B cell (primary cell): ENCODE results near the gene TEDDM1. TPM values are rescaled to one million over a fixed set of nuclear protein-coding genes. Genes with fewer than 3 reads are reported as not detected.

Experiments
- ATAC-seq: fragments of 200-7000 bp; cut with Tn5 transposase; one replicate; pipeline ENCODE4 v1.10.0; 2021; ENCODE audit warnings: low read depth, mild to moderate bottlenecking, moderate number of reproducible peaks, moderate library complexity
- CTCF ChIA-PET: fragments of 350-600 bp; sonication (Branson Sonifier 250); formaldehyde crosslinking; loops from one replicate; lab custom pipeline; 2021; ENCODE audit warnings: antibody characterized with exemption, inconsistent platforms; lab: Charles Lee
- POLR2A ChIA-PET: fragments of 350-600 bp; sonication (Branson Sonifier 250); formaldehyde crosslinking; loops from one replicate; lab custom pipeline; 2021; ENCODE audit warnings: antibody characterized with exemption; lab: Charles Lee
- DNase-seq: peaks from one replicate; pipeline ENCODE4 v3.0.0; 2013
- H2AFZ ChIP-seq: 2 replicates; pipeline ENCODE4 v1.6.1; 2012; ENCODE audit warnings: mild to moderate bottlenecking, low read depth, low read length; ENCODE audit not compliant: insufficient read depth, poor library complexity, severe bottlenecking
- H3K27ac ChIP-seq, 2 donors: 1 replicate in 1 of 2; 2 replicates in 1 of 2; pipeline ENCODE4 v1.5.1; 2012 to 2013; ENCODE audit warnings: low read length in 2 of 2, mild to moderate bottlenecking in 2 of 2, moderate library complexity in 1 of 2
- H3K27me3 ChIP-seq, 4 experiments: fragments of 200-600 bp in 1 of 4; sonication (generic) in 1 of 4; replicated peaks in 1 of 4; 1 replicate in 2 of 4; 2 replicates in 2 of 4; pipeline versions ENCODE4 v1.6.1 to v1.7.0; 2013 to 2016; ENCODE audit warnings: low read length in 3 of 4, mild to moderate bottlenecking in 2 of 4, mixed read lengths in 1 of 4, moderate library complexity in 1 of 4; ENCODE audit not compliant: insufficient read depth in 4 of 4, control insufficient read depth in 3 of 4; ENCODE audit errors: control extremely low read depth in 1 of 4
- H3K36me3 ChIP-seq, 2 experiments: replicated peaks in 1 of 2; 1 replicate in 1 of 2; 2 replicates in 1 of 2; pipeline versions ENCODE4 v1.6.1 to v1.7.1; 2013; ENCODE audit warnings: low read length in 1 of 2; ENCODE audit not compliant: insufficient read depth in 2 of 2, control insufficient read depth in 1 of 2; ENCODE audit errors: control extremely low read depth in 1 of 2, extremely low read depth in 1 of 2
- H3K4me1 ChIP-seq, 2 donors: fragments of 200-600 bp in 1 of 2; sonication (generic) in 1 of 2; 1 replicate in 1 of 2; 2 replicates in 1 of 2; pipeline versions ENCODE4 v1.5.1 to v1.6.1; 2013 to 2017; ENCODE audit warnings: low read length in 2 of 2; ENCODE audit not compliant: control insufficient read depth in 2 of 2, insufficient read depth in 2 of 2
- H3K4me2 ChIP-seq: replicated peaks from 2 replicates; pipeline ENCODE3; 2012; ENCODE audit warnings: mild to moderate bottlenecking, low read depth, low read length; ENCODE audit not compliant: poor library complexity, severe bottlenecking
- H3K4me3 ChIP-seq, 5 experiments: fragments of 200-600 bp in 1 of 5; sonication (generic) in 1 of 5; 1 replicate in 3 of 5; 2 replicates in 2 of 5; pipeline versions ENCODE4 v1.5.1 to v1.7.0; 2011 to 2016; ENCODE audit warnings: low read length in 4 of 5, mild to moderate bottlenecking in 4 of 5, low read depth in 2 of 5, control low read depth in 1 of 5, moderate library complexity in 1 of 5; ENCODE audit not compliant: insufficient read depth in 1 of 5; ENCODE audit errors: control extremely low read depth in 1 of 5, extremely low read depth in 1 of 5
- H3K79me2 ChIP-seq: fragments of 200-600 bp; sonication (generic); one replicate; pipeline ENCODE4 v1.6.0; 2016; ENCODE audit warnings: low read length; ENCODE audit not compliant: control insufficient read depth, insufficient read depth
- H3K9ac ChIP-seq: fragments of 200-600 bp; sonication (generic); 2 replicates; pipeline ENCODE4 v1.6.1; 2017; ENCODE audit warnings: mild to moderate bottlenecking, low read length, moderate library complexity
- H3K9me3 ChIP-seq, 3 donors: one replicate each; pipeline versions ENCODE4 v1.6.1 to v1.7.1; 2013; ENCODE audit warnings: low read length in 2 of 3; ENCODE audit not compliant: control insufficient read depth in 2 of 3, insufficient read depth in 1 of 3; ENCODE audit errors: control extremely low read depth in 1 of 3
- H4K20me1 ChIP-seq: 2 replicates; pipeline ENCODE4 v1.6.0; 2012; ENCODE audit warnings: mild to moderate bottlenecking, low read length; ENCODE audit not compliant: insufficient read depth, control insufficient read depth, poor library complexity, severe bottlenecking
- H3K27ac Mint-ChIP-seq: one replicate; pipeline ENCODE4 v1.8.0; 2021; ENCODE audit warnings: mixed read lengths
- H3K27me3 Mint-ChIP-seq: one replicate; pipeline ENCODE4 v1.8.0; 2021; ENCODE audit warnings: mixed read lengths
- H3K4me1 Mint-ChIP-seq: one replicate; pipeline ENCODE4 v1.8.0; 2021; ENCODE audit warnings: mixed read lengths
- H3K4me3 Mint-ChIP-seq: one replicate; pipeline ENCODE4 v1.8.0; 2021; ENCODE audit warnings: mixed read lengths
- H3K9me3 Mint-ChIP-seq: one replicate; pipeline ENCODE4 v1.8.0; 2022; ENCODE audit warnings: mixed read lengths; ENCODE audit not compliant: insufficient read depth
- CTCF ChIP-seq: fragments of 200-600 bp; IDR thresholded peaks from one replicate; pipeline ENCODE4 v1.8.0; 2022; ENCODE audit warnings: antibody characterized with exemption, mild to moderate bottlenecking
- EZH2 ChIP-seq: IDR thresholded peaks from 2 replicates; pipeline ENCODE4 v1.6.1; 2012; ENCODE audit warnings: borderline replicate concordance, low read depth, mild to moderate bottlenecking, moderate library complexity, low read length; ENCODE audit not compliant: insufficient read depth, poor library complexity, severe bottlenecking
- whole genome bisulfite sequencing: methylation state at CpG from one replicate; pipeline ENCODE4 v1.1.5; 2013; ENCODE audit warnings: missing lambda C conversion rate; ENCODE audit not compliant: insufficient coverage; 5-methylcytosine and 5-hydroxymethylcytosine counted together
- intact Hi-C: fragments of 100-400 bp; cut with micrococcal nuclease; formaldehyde crosslinking; loops from one replicate; pipeline ENCODE4 v1.10.0; 2022
- polyA plus RNA-seq: library from polyadenylated mRNA; depleted of rRNA; stranded (reverse); fragments of >200 nt; gene quantifications from 2 replicates; pipeline ENCODE4 v1.2.3, GENCODE V29; 2012
- total RNA-seq, 2 donors: library from RNA; stranded (reverse); fragments of 120-200 nt in 1 of 2; gene quantifications; 1 replicate in 1 of 2; 2 replicates in 1 of 2; pipeline versions ENCODE4 v1.2.3 to v1.2.4, GENCODE V29; 2013 to 2022

Gene TEDDM1
- total and polyA plus RNA-seq, 2 donors (not counting 1 experiment from before 2014, with no cell fraction given) = not detected

- Histone ChIP-seq H3K4me2 (no peak overlapping the region), H3K79me2 (peaks cover 15% of the 10 kb centered on the region), H3K4me1 (peaks cover 22 to 35% of the 10 kb centered on the region in 2 donors), H3K27me3 (peaks cover 0 to 17% (median 6%) of the 10 kb centered on the region in 4 experiments), H3K27ac (no peak overlapping the region), H3K9ac (no peak overlapping the region), H3K4me3 (peak overlapping the region in 1 of 5 experiments; percentile 21), H3K9me3 (no peaks in the 10 kb centered on the region), H4K20me1 (no peaks in the 10 kb centered on the region), H2AFZ (no peak overlapping the region), H3K36me3 (no peaks in the 10 kb centered on the region)
- ATAC-seq (no peak), DNase-seq (no peak)
- ChIA-PET POLR2A (no interaction called here), CTCF (interaction anchor here (0.6 to 11.0 kb wide), 4 partner anchors 17 to 309 kb away, joined by 3 to 378 read pairs (median 24); no protein-coding TSS in a partner anchor)
- Mint-ChIP-seq H3K4me1 (peaks cover 30% of the 10 kb centered on the region), H3K9me3 (no peaks in the 10 kb centered on the region), H3K27ac (no peak overlapping the region), H3K27me3 (peaks cover 4% of the 10 kb centered on the region), H3K4me3 (no peak overlapping the region)
- WGBS = 33% methylated on average over 3 of the region's 5 CpGs
- TF ChIP-seq CTCF = no peak
- no peak for TF ChIP-seq EZH2
- intact Hi-C loops = loop anchor here (5.0 kb wide), 3 partner anchors 62 to 1762 kb away; partner anchors contain the start of genes RGS16 and XPR1
These were observed 6.3 kb downstream of the TEDDM1 start for GRCh38 chr1:182394055-182394775.
